Neural progenitor cell (in vitro differentiated cells): ENCODE data around the gene TEX11. TPM values are rescaled to one million over a fixed set of nuclear protein-coding genes. Genes with fewer than 3 reads are reported as not detected.
"Not testable (repeated sequence)": the region's sequence is repeated elsewhere in the genome, so short reads cannot be mapped to it uniquely, and the experiment has no call there.

Experiments
- DNase-seq: peaks from one replicate; pipeline ENCODE4 v3.0.0-alpha.2; 2016; ENCODE audit warnings: low spot score
- H2AFZ ChIP-seq: fragments of 200-600 bp; sonication (generic); replicated peaks from 2 replicates; pipeline ENCODE4 v1.6.1; 2016; ENCODE audit warnings: antibody characterized with exemption
- H3F3A ChIP-seq: fragments of 200-600 bp; sonication (generic); 2 replicates; pipeline ENCODE4 v1.6.1; 2016; ENCODE audit warnings: antibody characterized with exemption, low read depth
- H3K27ac ChIP-seq: fragments of 200-600 bp; sonication (generic); 2 replicates; pipeline ENCODE4 v1.5.1; 2016; ENCODE audit warnings: mild to moderate bottlenecking
- H3K27me3 ChIP-seq: fragments of 200-600 bp; sonication (generic); 2 replicates; pipeline ENCODE4 v1.6.1; 2016; ENCODE audit warnings: mild to moderate bottlenecking, moderate library complexity
- H3K36me3 ChIP-seq: fragments of 200-600 bp; sonication (generic); 2 replicates; pipeline ENCODE4 v1.5.1; 2016
- H3K4me1 ChIP-seq: fragments of 200-600 bp; sonication (generic); 2 replicates; pipeline ENCODE4 v1.6.1; 2016; ENCODE audit warnings: mixed run types
- H3K4me2 ChIP-seq: fragments of 200-600 bp; sonication (generic); 2 replicates; pipeline ENCODE4 v1.6.1; 2016
- H3K4me3 ChIP-seq: fragments of 200-600 bp; sonication (generic); 2 replicates; pipeline ENCODE4 v1.5.1; 2016
- H3K79me2 ChIP-seq: fragments of 200-600 bp; sonication (generic); 2 replicates; pipeline ENCODE4 v1.6.1; 2016; ENCODE audit warnings: low read depth
- H3K9ac ChIP-seq: fragments of 200-600 bp; sonication (generic); 2 replicates; pipeline ENCODE4 v1.6.1; 2016
- H3K9me3 ChIP-seq: fragments of 200-600 bp; sonication (generic); 2 replicates; pipeline ENCODE4 v1.5.1; 2016; ENCODE audit warnings: low read depth
- H4K20me1 ChIP-seq: fragments of 200-600 bp; sonication (generic); 2 replicates; pipeline ENCODE4 v1.6.1; 2016; ENCODE audit warnings: low read depth
- H3K27ac Mint-ChIP-seq: 3 replicates; pipeline ENCODE4 v1.8.0; 2021; ENCODE audit warnings: mixed read lengths
- H3K27me3 Mint-ChIP-seq: 2 replicates; pipeline ENCODE4 v1.8.0; 2022; ENCODE audit warnings: low read depth, mild to moderate bottlenecking, inconsistent platforms, moderate library complexity, mixed read lengths; ENCODE audit not compliant: insufficient read depth
- H3K36me3 Mint-ChIP-seq: 3 replicates; pipeline ENCODE4 v1.8.0; 2021; ENCODE audit warnings: mixed read lengths
- H3K4me1 Mint-ChIP-seq: 3 replicates; pipeline ENCODE4 v1.8.0; 2021; ENCODE audit warnings: mixed read lengths
- H3K4me3 Mint-ChIP-seq: 3 replicates; pipeline ENCODE4 v1.8.0; 2021; ENCODE audit warnings: mild to moderate bottlenecking, moderate library complexity, mixed read lengths
- H3K9me3 Mint-ChIP-seq: 3 replicates; pipeline ENCODE4 v1.8.0; 2020; ENCODE audit warnings: mixed read lengths
- CTCF ChIP-seq: fragments of 200-600 bp; sonication (generic); IDR thresholded peaks from 2 replicates; pipeline ENCODE4 v1.5.1; 2017; ENCODE audit warnings: antibody characterized with exemption, mild to moderate bottlenecking
- EZH2 ChIP-seq: fragments of 200-600 bp; sonication (generic); IDR thresholded peaks from 2 replicates; pipeline ENCODE4 v1.6.1; 2017; ENCODE audit warnings: antibody characterized with exemption, mild to moderate bottlenecking, moderate library complexity
- EZH2phosphoT487 ChIP-seq: fragments of 200-600 bp; sonication (generic); IDR thresholded peaks from 2 replicates; pipeline ENCODE4 v1.6.1; 2017; ENCODE audit warnings: antibody characterized with exemption
- total RNA-seq: library from RNA; depleted of rRNA; stranded (reverse); fragments of >200 nt; gene quantifications from 2 replicates; pipeline ENCODE4 v1.2.3, GENCODE V29; 2015; ENCODE audit warnings: low replicate concordance

TEX11 gene
- total RNA-seq, 1 donor from 2014 or later, result not detected

- H3K9me3 ChIP-seq, result no peaks in the 10 kb centered on the region
- H3K4me3 Mint-ChIP-seq, result no peak overlapping the region
- no peak overlapping the region for H3K4me2 ChIP-seq
- H4K20me1 ChIP-seq, result no peaks in the 10 kb centered on the region
- no peak overlapping the region for H3K27ac ChIP-seq
- H3K9me3 Mint-ChIP-seq, result peaks cover 14% of the 10 kb centered on the region
- H3F3A ChIP-seq, result no peaks in the 10 kb centered on the region
- H3K9ac ChIP-seq, result no peak overlapping the region
- no peaks in the 10 kb centered on the region for H3K27me3 ChIP-seq
- TF ChIP-seq EZH2phosphoT487 (no peak), CTCF (no peak), EZH2 (no peak)
- no peak overlapping the region for H3K4me3 ChIP-seq
- H3K27ac Mint-ChIP-seq, result no peak overlapping the region
- no peaks in the 10 kb centered on the region for H3K4me1 Mint-ChIP-seq
- H3K27me3 Mint-ChIP-seq, result peaks cover 2% of the 10 kb centered on the region
- H3K4me1 ChIP-seq, result no peaks in the 10 kb centered on the region
- H2AFZ ChIP-seq, result no peak overlapping the region
- H3K36me3 Mint-ChIP-seq, result no peaks in the 10 kb centered on the region
- no peak for DNase-seq
- H3K79me2 ChIP-seq, result no peaks in the 10 kb centered on the region
- no peaks in the 10 kb centered on the region for H3K36me3 ChIP-seq
Measured at GRCh38 chrX:70592091-70592490, 316.4 kb downstream of the TEX11 start.

- H3K27ac Mint-ChIP-seq, H3K36me3 ChIP-seq, H3K4me3 Mint-ChIP-seq, H3K4me2 ChIP-seq, H3K9me3 Mint-ChIP-seq, H3K9me3 ChIP-seq, H4K20me1 ChIP-seq, H3K79me2 ChIP-seq, H3K4me1 Mint-ChIP-seq, H3K27ac ChIP-seq, H3K4me3 ChIP-seq, H3K36me3 Mint-ChIP-seq, H3K27me3 Mint-ChIP-seq, H3F3A ChIP-seq, H3K27me3 ChIP-seq, H3K4me1 ChIP-seq, DNase-seq, H2AFZ ChIP-seq, H3K9ac ChIP-seq: not testable (repeated sequence)
Measured at GRCh38 chrX:70587158-70587557, 321.4 kb downstream of the TEX11 start.

- H2AFZ ChIP-seq, result no peak overlapping the region
- no peaks in the 10 kb centered on the region for H3K79me2 ChIP-seq
- DNase-seq, result no peak
- no peak overlapping the region for H3K27ac Mint-ChIP-seq
- no peaks in the 10 kb centered on the region for H3K4me1 Mint-ChIP-seq
- TF ChIP-seq CTCF (no peak), EZH2 (no peak), EZH2phosphoT487 (no peak)
- no peak overlapping the region for H3K27ac ChIP-seq
- H4K20me1 ChIP-seq, result no peaks in the 10 kb centered on the region
- H3F3A ChIP-seq, result no peaks in the 10 kb centered on the region
- no peaks in the 10 kb centered on the region for H3K27me3 ChIP-seq
- H3K36me3 ChIP-seq, result no peaks in the 10 kb centered on the region
- peaks cover 15% of the 10 kb centered on the region for H3K9me3 Mint-ChIP-seq
- no peak overlapping the region for H3K9ac ChIP-seq
- H3K36me3 Mint-ChIP-seq, result no peaks in the 10 kb centered on the region
- H3K4me3 ChIP-seq, result no peak overlapping the region
- no peak overlapping the region for H3K4me3 Mint-ChIP-seq
- no peak overlapping the region for H3K4me2 ChIP-seq
- H3K27me3 Mint-ChIP-seq, result no peaks in the 10 kb centered on the region
- peaks cover 13% of the 10 kb centered on the region for H3K9me3 ChIP-seq
- H3K4me1 ChIP-seq, result no peaks in the 10 kb centered on the region
Measured at GRCh38 chrX:70577442-70577841, 331.1 kb downstream of the TEX11 start.

GRCh38 chrX:70569922-70570576, 338.5 kb downstream of the TEX11 start:
- H3K4me1 Mint-ChIP-seq, H4K20me1 ChIP-seq, H3K4me3 Mint-ChIP-seq, H3K4me2 ChIP-seq, H3K27ac ChIP-seq, H3K4me1 ChIP-seq, H3K9ac ChIP-seq, H3K36me3 Mint-ChIP-seq, H3K27ac Mint-ChIP-seq, H3K79me2 ChIP-seq, H2AFZ ChIP-seq, H3K27me3 ChIP-seq, H3K4me3 ChIP-seq, H3K27me3 Mint-ChIP-seq, DNase-seq, H3K36me3 ChIP-seq, H3F3A ChIP-seq, H3K9me3 ChIP-seq: not testable (repeated sequence)
- H3K9me3 Mint-ChIP-seq, result peaks cover 20% of the 10 kb centered on the region
